ENCODE data around the gene SEMA5A.

GRCh38 chr5:9494301-9494700 is 51.6 kb downstream of the SEMA5A start:
- TF ChIP-seq CTCF (IDR thresholded peaks at IDR 0.05) (no peak), REST (IDR thresholded peaks at IDR 0.05; ENCODE audit: low read depth, low read length) (no peak), TAF1 (IDR thresholded peaks at IDR 0.05; ENCODE audit: borderline replicate concordance, low read depth, low read length) (no peak)
